Measurements from ENCODE around the gene KRTAP11-1. TPM values are rescaled to one million over a fixed set of nuclear protein-coding genes. Genes with fewer than 3 reads are reported as not detected.

Gene KRTAP11-1, protein sequence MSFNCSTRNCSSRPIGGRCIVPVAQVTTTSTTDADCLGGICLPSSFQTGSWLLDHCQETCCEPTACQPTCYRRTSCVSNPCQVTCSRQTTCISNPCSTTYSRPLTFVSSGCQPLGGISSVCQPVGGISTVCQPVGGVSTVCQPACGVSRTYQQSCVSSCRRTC
- total RNA-seq: not detected in 2 replicates

DNA sequence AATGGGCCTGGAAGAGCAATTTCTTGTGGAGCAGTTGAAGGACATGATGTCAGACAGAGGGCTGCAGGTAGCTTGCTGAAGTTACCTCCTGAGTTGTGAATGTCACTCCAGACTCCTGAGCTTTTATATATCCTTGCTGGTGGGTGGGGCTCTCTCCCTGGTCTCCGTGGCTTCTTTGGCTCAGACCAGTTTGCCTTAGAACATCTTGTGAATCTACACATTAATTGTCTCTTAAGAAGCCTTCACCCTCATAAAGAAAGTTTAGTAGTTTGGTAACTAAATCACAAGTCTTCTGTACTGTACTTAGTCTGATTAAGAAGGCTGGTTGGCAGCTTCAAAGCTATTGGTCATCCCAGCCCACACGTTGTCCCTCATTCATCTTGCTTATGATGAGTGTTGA, at the start of gene KRTAP11-1:
KRTAP11-1 (minus strand) TSS at position 101 of the 400 bp plus-strand sequence; CDS start at position 45, 56 bp downstream.
- intact Hi-C loops (cut with micrococcal nuclease): no loop called here
- Mint-ChIP-seq H3K4me3 (no peak within 1 kb of the TSS), H3K36me3 (ENCODE audit: low read depth) (no peaks in the 10 kb centered on the region), H3K9me3 (no peaks in the 10 kb centered on the region), H3K4me1 (no peaks in the 10 kb centered on the region), H3K27ac (no peak within 1 kb of the TSS), H3K27me3 (peaks cover 4% of the 10 kb centered on the region)
- no peak for DNase-seq

DNA sequence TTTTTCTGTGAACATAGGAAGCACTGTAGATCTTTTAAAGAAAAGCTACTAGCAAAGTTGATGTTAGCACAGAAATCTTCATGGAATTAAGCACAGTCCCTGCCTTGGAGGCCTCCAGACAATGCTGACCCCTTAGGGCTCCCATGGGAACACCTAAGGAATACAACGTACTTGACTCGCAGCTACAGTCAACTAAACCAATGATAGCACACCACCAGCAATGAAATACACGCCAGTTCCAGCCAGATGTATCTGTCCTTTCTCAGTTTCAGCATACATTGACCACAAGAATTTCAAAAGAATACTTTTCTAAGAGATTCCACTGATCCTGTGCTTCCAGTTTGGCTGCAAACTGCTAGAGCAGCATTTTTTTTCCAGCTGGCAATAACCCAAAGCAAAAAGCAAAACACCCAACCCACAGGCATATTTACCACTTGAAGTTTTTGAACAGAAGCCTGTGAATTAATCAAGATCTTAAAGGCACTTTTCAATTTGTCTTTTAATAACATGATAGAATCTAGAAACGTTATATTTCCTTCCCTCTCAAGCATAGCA, 42.8 kb upstream of the KRTAP11-1 start:
- peaks cover 8% of the 10 kb centered on the region for H3K9me3 Mint-ChIP-seq
- H3K4me3 Mint-ChIP-seq: no peak overlapping the region
- no peaks in the 10 kb centered on the region for H3K4me1 Mint-ChIP-seq
- intact Hi-C loops (cut with micrococcal nuclease): no loop called here
- DNase-seq: no peak
- no peak overlapping the region for H3K27ac Mint-ChIP-seq
- peaks cover 10% of the 10 kb centered on the region for H3K27me3 Mint-ChIP-seq
- no peaks in the 10 kb centered on the region for H3K36me3 Mint-ChIP-seq (ENCODE audit: low read depth)

DNA sequence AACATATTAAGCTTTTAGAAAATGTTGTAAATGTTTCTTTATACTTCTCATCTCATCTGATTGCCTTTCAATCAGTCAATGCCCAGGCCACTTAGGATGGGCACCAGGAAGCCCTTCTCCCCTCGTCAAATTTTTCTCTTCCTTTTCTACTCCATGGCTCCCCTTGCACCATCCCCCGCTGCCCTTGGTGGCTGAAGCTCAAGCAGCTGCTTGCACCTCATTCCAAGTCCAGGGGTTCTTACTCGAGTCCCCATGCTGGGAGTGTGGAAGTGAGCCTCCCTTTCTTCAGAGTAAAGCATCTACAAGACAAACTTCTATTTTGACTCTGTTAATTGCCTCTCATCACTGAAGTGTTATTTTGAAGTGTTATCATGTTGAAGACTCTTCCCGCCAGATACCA, 39.7 kb upstream of the KRTAP11-1 start:
- Mint-ChIP-seq H3K27me3 (peaks cover 16% of the 10 kb centered on the region), H3K4me3 (no peak overlapping the region), H3K27ac (no peak overlapping the region), H3K9me3 (peaks cover 3% of the 10 kb centered on the region), H3K4me1 (no peaks in the 10 kb centered on the region), H3K36me3 (ENCODE audit: low read depth) (no peaks in the 10 kb centered on the region)
- no peak for DNase-seq
- intact Hi-C loops (cut with micrococcal nuclease): no loop called here

DNA sequence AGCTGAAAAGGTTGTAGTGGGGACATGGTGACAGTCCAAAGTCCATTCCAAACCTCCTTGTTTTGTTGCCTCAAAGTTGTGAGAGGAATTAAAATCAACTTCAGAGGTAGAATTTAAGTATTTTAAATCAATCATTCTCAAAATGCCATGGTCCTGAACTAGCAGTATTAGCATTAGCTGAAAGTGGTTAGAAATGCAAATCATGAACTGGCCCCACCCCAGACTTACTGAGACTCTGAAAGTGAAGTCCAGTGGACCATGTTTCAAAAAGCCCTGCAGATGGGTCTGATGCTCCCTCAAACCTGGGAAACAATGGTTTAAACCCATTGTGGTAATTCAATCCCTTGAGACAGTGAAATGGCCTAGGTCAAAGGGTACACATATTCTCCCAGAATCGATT, 36.2 kb upstream of the KRTAP11-1 start:
- peak; percentile 33 for DNase-seq
- Mint-ChIP-seq H3K36me3 (ENCODE audit: low read depth) (no peaks in the 10 kb centered on the region), H3K4me3 (no peak overlapping the region), H3K27me3 (peaks cover 17% of the 10 kb centered on the region), H3K4me1 (no peaks in the 10 kb centered on the region), H3K27ac (no peak overlapping the region), H3K9me3 (no peaks in the 10 kb centered on the region)
- intact Hi-C loops (cut with micrococcal nuclease): no loop called here

DNA sequence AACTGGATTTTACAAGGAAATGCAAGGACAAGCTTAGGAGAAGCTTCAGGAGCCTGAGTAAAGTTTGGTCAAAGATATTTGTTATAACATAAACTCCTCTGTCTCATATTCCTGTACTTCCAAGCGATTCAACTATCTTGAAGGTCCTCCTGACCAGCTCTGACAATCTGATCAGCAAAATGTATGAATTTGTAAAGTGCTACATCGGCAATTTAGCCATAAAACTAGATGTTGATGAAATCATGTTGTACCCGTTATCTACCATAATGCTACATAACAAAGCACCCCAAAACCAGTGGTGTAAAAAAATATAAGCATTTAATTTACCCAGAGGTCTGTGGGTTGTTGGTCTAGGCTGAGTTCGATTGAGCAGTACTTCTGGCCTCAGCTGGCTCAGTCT, 19.5 kb upstream of the KRTAP11-1 start:
- Mint-ChIP-seq H3K9me3 (no peaks in the 10 kb centered on the region), H3K4me3 (no peak overlapping the region), H3K36me3 (ENCODE audit: low read depth) (no peaks in the 10 kb centered on the region), H3K27ac (no peak overlapping the region), H3K4me1 (no peaks in the 10 kb centered on the region), H3K27me3 (peaks cover 10% of the 10 kb centered on the region)
- intact Hi-C loops (cut with micrococcal nuclease): no loop called here
- DNase-seq: no peak

DNA sequence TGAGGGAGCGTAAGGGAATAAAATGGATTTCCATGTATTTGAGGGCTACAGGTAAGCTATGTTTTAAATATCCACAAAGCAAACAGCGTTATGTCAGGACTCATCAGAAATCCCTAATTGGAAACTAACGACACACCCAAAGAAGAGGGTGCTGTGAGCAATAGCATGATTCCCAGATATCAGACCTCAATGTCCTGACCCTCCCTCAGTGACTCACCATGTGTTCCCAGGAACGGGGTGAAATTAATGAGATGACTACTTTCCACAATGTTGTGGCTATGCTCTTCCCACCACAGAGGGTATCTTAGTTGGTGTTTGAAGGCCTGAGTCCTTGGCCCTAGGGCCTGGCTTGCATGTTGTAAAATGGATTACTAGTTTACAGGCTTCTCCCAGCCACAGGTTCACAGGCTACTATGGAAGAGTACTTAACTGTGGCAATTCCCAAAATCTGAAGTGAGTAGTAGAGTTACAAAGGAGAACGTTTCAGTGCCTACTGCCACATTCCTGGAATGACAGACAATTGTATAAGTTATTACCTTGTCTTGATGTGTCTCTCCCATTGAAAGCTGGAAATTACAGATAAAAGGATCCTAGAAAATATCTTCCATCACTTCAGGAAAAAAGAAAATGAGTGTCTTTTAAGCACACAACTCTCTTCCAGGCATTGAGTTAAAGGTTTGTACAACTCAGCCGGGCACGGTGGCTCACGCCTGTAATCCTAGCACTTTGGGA, 1.7 kb upstream of the KRTAP11-1 start:
- intact Hi-C loops (cut with micrococcal nuclease): no loop called here
- Mint-ChIP-seq H3K36me3 (ENCODE audit: low read depth) (no peaks in the 10 kb centered on the region), H3K4me3 (no peak overlapping the region), H3K4me1 (no peaks in the 10 kb centered on the region), H3K9me3 (no peaks in the 10 kb centered on the region), H3K27ac (no peak overlapping the region), H3K27me3 (peaks cover 1% of the 10 kb centered on the region)
- DNase-seq: no peak

DNA sequence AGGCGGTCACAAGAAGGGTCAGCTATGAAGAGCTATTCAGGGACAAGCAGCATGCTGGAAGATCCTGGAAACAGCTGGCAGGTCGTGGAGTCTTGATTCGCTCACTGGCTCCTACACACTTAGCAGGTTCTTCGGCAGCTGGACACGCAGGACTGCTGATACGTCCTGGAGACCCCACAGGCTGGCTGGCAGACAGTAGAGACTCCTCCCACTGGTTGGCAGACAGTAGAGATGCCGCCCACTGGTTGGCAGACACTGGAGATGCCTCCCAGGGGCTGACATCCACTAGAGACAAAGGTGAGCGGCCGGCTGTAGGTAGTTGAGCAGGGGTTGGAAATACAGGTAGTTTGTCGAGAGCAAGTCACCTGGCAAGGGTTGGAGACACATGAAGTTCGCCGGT, 466 bp downstream of the KRTAP11-1 start:
- Mint-ChIP-seq H3K9me3 (no peaks in the 10 kb centered on the region), H3K27me3 (peaks cover 4% of the 10 kb centered on the region), H3K36me3 (ENCODE audit: low read depth) (no peaks in the 10 kb centered on the region), H3K4me1 (no peaks in the 10 kb centered on the region), H3K27ac (no peak overlapping the region), H3K4me3 (no peak overlapping the region)
- no peak for DNase-seq
- intact Hi-C loops (cut with micrococcal nuclease): no loop called here

DNA sequence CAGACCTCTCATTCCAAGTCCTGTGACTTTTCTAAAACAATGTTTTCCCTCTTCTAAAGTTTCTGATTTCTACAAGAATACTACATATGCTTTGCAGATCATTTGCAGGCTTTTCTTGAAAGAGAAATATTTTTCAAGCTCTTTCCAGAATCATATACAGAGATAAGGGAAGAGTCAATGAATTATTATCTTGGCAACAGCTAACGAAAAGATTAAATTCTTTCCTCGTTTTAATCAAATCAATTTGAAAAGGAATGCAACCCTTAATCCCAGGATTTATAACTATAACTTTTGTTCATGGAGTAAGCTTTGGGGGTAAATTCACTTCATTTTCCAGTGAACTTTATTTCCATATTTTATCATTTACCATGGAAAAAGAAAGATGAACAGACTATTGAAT, 6.9 kb downstream of the KRTAP11-1 start:
- Mint-ChIP-seq H3K36me3 (ENCODE audit: low read depth) (no peaks in the 10 kb centered on the region), H3K4me1 (no peaks in the 10 kb centered on the region), H3K9me3 (no peaks in the 10 kb centered on the region), H3K27ac (no peak overlapping the region), H3K4me3 (no peak overlapping the region), H3K27me3 (peaks cover 2% of the 10 kb centered on the region)
- no peak for DNase-seq
- intact Hi-C loops (cut with micrococcal nuclease): no loop called here

DNA sequence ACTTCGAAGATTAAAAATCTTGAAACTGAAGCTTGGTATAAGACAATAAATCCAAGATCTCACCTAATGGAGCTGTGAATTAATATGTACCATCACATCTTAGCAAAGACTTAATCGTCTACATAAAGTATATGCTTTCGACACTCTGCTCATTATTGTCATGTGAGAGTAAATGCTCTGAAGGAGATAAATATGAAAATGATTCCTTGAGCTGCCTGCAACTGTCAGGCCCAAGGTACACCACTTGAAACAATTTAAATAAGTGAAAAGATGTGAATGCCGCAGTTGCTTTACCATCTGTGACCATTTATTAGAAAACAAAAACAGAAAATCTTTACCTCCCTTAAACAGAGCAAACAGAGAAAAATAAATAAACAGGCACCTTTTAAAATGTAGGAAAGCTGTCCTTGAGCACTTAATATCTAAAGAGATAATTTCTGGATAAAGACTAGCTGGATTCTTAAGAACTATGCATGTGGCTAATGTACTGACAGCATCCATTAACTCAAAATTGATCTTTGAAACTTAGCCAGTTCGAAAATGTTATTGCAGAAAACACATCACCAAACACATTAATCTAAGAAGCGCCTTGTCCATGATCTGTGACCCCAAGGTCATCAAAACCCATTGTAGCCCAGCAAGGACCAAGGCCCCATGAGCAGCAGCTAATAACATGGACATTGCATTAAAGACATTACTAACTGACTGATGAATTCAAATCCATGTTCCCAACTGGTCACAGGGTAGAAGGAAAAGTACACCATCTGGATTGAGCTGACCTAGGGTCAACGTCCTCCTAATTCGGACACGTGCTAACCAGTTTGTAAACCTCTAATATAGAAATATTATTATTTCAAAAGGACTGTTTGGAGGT, 33.5 kb downstream of the KRTAP11-1 start:
- H3K9me3 Mint-ChIP-seq: no peaks in the 10 kb centered on the region
- no peak overlapping the region for H3K27ac Mint-ChIP-seq
- H3K4me3 Mint-ChIP-seq: no peak overlapping the region
- peaks cover 3% of the 10 kb centered on the region for H3K27me3 Mint-ChIP-seq
- H3K36me3 Mint-ChIP-seq (ENCODE audit: low read depth): no peaks in the 10 kb centered on the region
- intact Hi-C loops (cut with micrococcal nuclease): no loop called here
- no peaks in the 10 kb centered on the region for H3K4me1 Mint-ChIP-seq
- no peak for DNase-seq

DNA sequence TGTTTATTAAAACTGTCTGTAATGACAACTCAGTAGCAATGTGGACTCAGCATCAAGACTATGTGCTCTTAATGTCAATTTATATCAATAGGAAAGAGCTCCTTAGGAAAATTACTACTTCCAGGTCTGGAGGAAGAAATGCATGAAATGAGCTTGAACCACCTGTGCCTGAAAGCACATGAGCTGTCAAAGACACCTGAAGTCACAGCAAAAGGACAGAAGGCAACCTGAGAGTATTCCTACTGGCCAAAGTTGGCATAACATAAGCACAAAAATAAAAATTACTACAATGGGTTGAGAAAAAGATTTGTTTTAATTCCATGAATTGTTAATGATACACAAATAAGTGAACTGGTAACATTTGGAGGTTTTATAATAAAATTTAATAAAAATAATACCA, 38.4 kb downstream of the KRTAP11-1 start:
- intact Hi-C loops (cut with micrococcal nuclease): no loop called here
- DNase-seq: no peak
- Mint-ChIP-seq H3K9me3 (no peaks in the 10 kb centered on the region), H3K4me1 (no peaks in the 10 kb centered on the region), H3K4me3 (no peak overlapping the region), H3K27ac (no peak overlapping the region), H3K27me3 (peaks cover 4% of the 10 kb centered on the region), H3K36me3 (ENCODE audit: low read depth) (no peaks in the 10 kb centered on the region)

DNA sequence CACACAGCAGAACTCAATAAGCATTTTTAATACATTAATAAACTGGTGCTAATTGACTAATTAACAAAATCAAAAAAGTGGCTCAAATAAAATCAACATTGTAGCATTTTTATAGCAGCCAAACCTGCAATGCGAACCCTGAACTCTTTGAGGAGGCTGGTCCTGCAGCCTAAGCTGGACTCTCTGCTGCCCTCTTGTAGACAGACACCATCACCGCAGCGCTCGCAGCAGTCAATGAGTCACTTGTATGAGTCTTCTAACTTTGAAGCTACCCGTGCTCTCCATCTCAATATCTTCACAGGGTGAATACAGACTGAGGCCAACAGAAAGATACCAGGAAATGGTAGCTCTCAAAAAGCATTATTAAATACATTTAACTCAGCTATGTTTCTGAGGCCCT, 42.1 kb downstream of the KRTAP11-1 start:
- peak; percentile 72 for DNase-seq
- Mint-ChIP-seq H3K27me3 (peaks cover 4% of the 10 kb centered on the region), H3K27ac (no peak overlapping the region), H3K4me1 (no peaks in the 10 kb centered on the region), H3K4me3 (no peak overlapping the region), H3K9me3 (no peaks in the 10 kb centered on the region), H3K36me3 (ENCODE audit: low read depth) (no peaks in the 10 kb centered on the region)
- intact Hi-C loops (cut with micrococcal nuclease): loop anchor here (2.0 to 10.0 kb wide), 2 partner anchors 247 to 765 kb away; no protein-coding TSS in a partner anchor

DNA sequence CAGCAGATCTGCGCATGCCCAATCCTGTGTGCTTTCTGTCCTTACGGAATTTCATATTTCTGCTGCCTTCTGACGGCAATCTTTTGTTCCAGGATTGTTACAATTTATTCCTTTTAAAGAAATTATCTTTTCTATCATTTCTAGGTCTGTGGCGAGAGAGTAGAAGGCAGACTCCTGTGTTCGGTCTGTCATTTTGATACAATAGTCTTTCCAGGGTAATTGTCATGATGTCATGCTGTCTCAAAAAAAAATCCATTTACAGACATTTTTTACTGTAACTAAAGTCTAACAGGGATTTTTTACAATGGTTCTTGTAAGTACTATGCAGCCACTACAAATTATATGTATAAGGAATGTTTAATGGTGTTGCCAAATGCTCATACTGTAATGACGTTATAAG, 42.8 kb downstream of the KRTAP11-1 start:
- Mint-ChIP-seq H3K4me1 (no peaks in the 10 kb centered on the region), H3K27me3 (peaks cover 5% of the 10 kb centered on the region), H3K9me3 (no peaks in the 10 kb centered on the region), H3K27ac (no peak overlapping the region), H3K4me3 (no peak overlapping the region), H3K36me3 (ENCODE audit: low read depth) (no peaks in the 10 kb centered on the region)
- no peak for DNase-seq
- intact Hi-C loops (cut with micrococcal nuclease): loop anchor here (2.0 to 10.0 kb wide), 2 partner anchors 248 to 766 kb away; no protein-coding TSS in a partner anchor

DNA sequence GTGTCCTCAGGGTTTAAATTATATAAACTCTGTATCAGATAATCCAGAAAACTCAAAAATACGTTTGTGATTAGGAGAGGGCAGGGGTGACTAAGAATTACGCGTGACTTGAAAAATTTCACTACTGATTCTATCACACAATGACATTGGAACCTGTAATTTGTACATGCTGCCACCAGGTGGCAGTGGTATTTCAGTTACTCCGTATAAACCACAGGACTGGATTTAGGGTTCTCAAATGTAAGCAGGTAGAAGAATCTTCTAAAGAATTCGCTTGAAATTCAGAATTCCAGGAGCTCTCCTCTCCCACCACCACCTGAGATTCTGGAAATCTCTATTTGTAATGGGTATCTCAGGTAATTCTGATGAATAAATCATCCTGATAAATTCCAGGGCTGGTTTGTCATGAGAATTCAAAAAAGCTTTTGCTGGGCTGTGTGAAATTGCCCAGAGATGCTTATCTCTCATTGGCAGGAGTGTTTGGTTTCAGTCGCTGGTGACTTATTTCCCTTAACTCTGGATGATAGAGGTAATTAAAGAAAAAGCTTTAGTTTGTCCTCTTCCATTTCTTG, 50.1 kb downstream of the KRTAP11-1 start:
- intact Hi-C loops (cut with micrococcal nuclease): loop anchor here (2.0 to 10.0 kb wide), 2 partner anchors 256 to 774 kb away; no protein-coding TSS in a partner anchor
- Mint-ChIP-seq H3K27ac (no peak overlapping the region), H3K4me3 (no peak overlapping the region), H3K36me3 (ENCODE audit: low read depth) (no peaks in the 10 kb centered on the region), H3K27me3 (peaks cover 7% of the 10 kb centered on the region), H3K9me3 (peaks cover 4% of the 10 kb centered on the region), H3K4me1 (no peaks in the 10 kb centered on the region)
- DNase-seq: peak; percentile 78

Measured in activated CD4-positive, alpha-beta T cell treated with anti-CD3 and anti-CD28 coated beads, Interleukin-2, amount 10 ng/mL, durations not matched to agents 24 days and 14 days (primary cell).